ENCODE results near the gene SCLT1.
"Not testable (repeated sequence)": the region's sequence is repeated elsewhere in the genome, so short reads cannot be mapped to it uniquely, and the experiment has no call there.

SCLT1 gene

GRCh38 chr4:129093191-129093920 lies at the start of gene SCLT1:
Gene SCLT1 (minus strand): TSS chr4:129093539. CDS start chr4:129093103, 436 bp downstream.
- peak; percentile 81 to 86 (median 81) for DNase-seq (ENCODE audit: low read depth in 3 of 3, low spot score in 1 of 3)

GRCh38 chr4:129140521-129140920 lies 47.2 kb upstream of the SCLT1 start:
- no peak for DNase-seq (ENCODE audit: low read depth in 3 of 3, low spot score in 1 of 3)

- DNase-seq (ENCODE audit: low read depth in 3 of 3, low spot score in 1 of 3): no peak
These were observed 45.6 kb upstream of the SCLT1 start for GRCh38 chr4:129138810-129139496.

- no peak for DNase-seq (ENCODE audit: low read depth in 3 of 3, low spot score in 1 of 3)
These were observed 43.1 kb upstream of the SCLT1 start for GRCh38 chr4:129136433-129136832.

- no peak for DNase-seq (ENCODE audit: low read depth in 3 of 3, low spot score in 1 of 3)
These were observed 38.0 kb upstream of the SCLT1 start for GRCh38 chr4:129131343-129131742.

GRCh38 chr4:129129143-129129542 lies 35.8 kb upstream of the SCLT1 start:
- DNase-seq (ENCODE audit: low read depth in 3 of 3, low spot score in 1 of 3): no peak

GRCh38 chr4:129126614-129127013 lies 33.3 kb upstream of the SCLT1 start:
- not testable (repeated sequence) for DNase-seq (ENCODE audit: low read depth in 3 of 3, low spot score in 1 of 3)

GRCh38 chr4:129117705-129118104 lies 24.4 kb upstream of the SCLT1 start:
- no peak for DNase-seq (ENCODE audit: low read depth in 3 of 3, low spot score in 1 of 3)

- DNase-seq (ENCODE audit: low read depth in 3 of 3, low spot score in 1 of 3): no peak
These were observed 20.6 kb upstream of the SCLT1 start for GRCh38 chr4:129113919-129114318.

- no peak for DNase-seq (ENCODE audit: low read depth in 3 of 3, low spot score in 1 of 3)
These were observed 20.1 kb upstream of the SCLT1 start for GRCh38 chr4:129113434-129113833.

- no peak for DNase-seq (ENCODE audit: low read depth in 3 of 3, low spot score in 1 of 3)
These were observed 18.6 kb upstream of the SCLT1 start for GRCh38 chr4:129111919-129112318.

GRCh38 chr4:129110931-129111330 lies 17.6 kb upstream of the SCLT1 start:
- no peak for DNase-seq (ENCODE audit: low read depth in 3 of 3, low spot score in 1 of 3)

GRCh38 chr4:129109965-129110824 lies 16.9 kb upstream of the SCLT1 start:
- no peak for DNase-seq (ENCODE audit: low read depth in 3 of 3, low spot score in 1 of 3)

- DNase-seq (ENCODE audit: low read depth in 3 of 3, low spot score in 1 of 3): no peak
These were observed 5.2 kb upstream of the SCLT1 start for GRCh38 chr4:129098531-129099001.

- DNase-seq (ENCODE audit: low read depth in 3 of 3, low spot score in 1 of 3): peak; percentile 7 to 48 (median 29)
These were observed 2.6 kb upstream of the SCLT1 start, which contains the start of gene C4orf33 for GRCh38 chr4:129095811-129096454. Gene C4orf33 (plus strand): TSS chr4:129096152. CDS start chr4:129102611, 6,459 bp downstream.

- DNase-seq (ENCODE audit: low read depth in 3 of 3, low spot score in 1 of 3): no peak
These were observed 1.0 kb upstream of the SCLT1 start for GRCh38 chr4:129094347-129094746.

GRCh38 chr4:129092631-129093190 lies 628 bp downstream of the SCLT1 start:
- DNase-seq (ENCODE audit: low read depth in 3 of 3, low spot score in 1 of 3): no peak

GRCh38 chr4:129087516-129087915 lies 5.8 kb downstream of the SCLT1 start:
- no peak for DNase-seq (ENCODE audit: low read depth in 3 of 3, low spot score in 1 of 3)

- no peak for DNase-seq (ENCODE audit: low read depth in 3 of 3, low spot score in 1 of 3)
These were observed 7.9 kb downstream of the SCLT1 start for GRCh38 chr4:129085472-129085871.

- no peak for DNase-seq (ENCODE audit: low read depth in 3 of 3, low spot score in 1 of 3)
These were observed 11.0 kb downstream of the SCLT1 start for GRCh38 chr4:129082302-129082701.

GRCh38 chr4:129080129-129080528 lies 13.2 kb downstream of the SCLT1 start:
- no peak for DNase-seq (ENCODE audit: low read depth in 3 of 3, low spot score in 1 of 3)

All from stimulated activated CD4-positive, alpha-beta T cell treated with anti-CD3 and anti-CD28 coated beads, TNF-alpha, amount 100 ng/mL, for 1 hour (primary cell).